ENCODE data around the gene FREY1.

GRCh38 chr11:45870706-45871105 is 36.4 kb downstream of the FREY1 start:
- TF ChIP-seq CTCF (IDR thresholded peaks at IDR 0.05) (no peak), SIN3A (IDR thresholded peaks at IDR 0.05; ENCODE audit: borderline replicate concordance, insufficient read depth, low read depth, low read length) (no peak), TCF7L2 (IDR thresholded peaks at IDR 0.05; ENCODE audit: low read depth, low read length) (no peak), REST (IDR thresholded peaks at IDR 0.05; ENCODE audit: insufficient read depth in 1 of 2, low read depth in 2 of 2, low read length in 1 of 2) (no peak), POLR2AphosphoS5 (IDR thresholded peaks at IDR 0.05; ENCODE audit: low read depth, low read length) (no peak)
